Ovary (tissue), 9 donors: Measurements from ENCODE around the gene OTOP2. TPM values are rescaled to one million over a fixed set of nuclear protein-coding genes. Genes with fewer than 3 reads are reported as not detected.

Experiments
- DNase-seq, 5 donors: peaks; one replicate each; pipeline ENCODE4 v3.0.0-alpha.2; 2019 to 2020
- H3K27ac ChIP-seq, 2 donors: fragments of 200-600 bp; one replicate each; pipeline versions ENCODE4 v1.5.1 to v1.8.0; 2019 to 2022
- H3K27me3 ChIP-seq: fragments of 200-600 bp; one replicate; pipeline ENCODE4 v1.8.0; 2022
- H3K36me3 ChIP-seq: fragments of 200-600 bp; sonication (generic); one replicate; pipeline ENCODE4 v1.5.1; 2019
- H3K4me1 ChIP-seq: one replicate; pipeline ENCODE4 v1.8.1; 2013; ENCODE audit warnings: mild to moderate bottlenecking, moderate library complexity; ENCODE audit not compliant: insufficient read depth
- H3K4me3 ChIP-seq: fragments of 200-600 bp; sonication (generic); one replicate; pipeline ENCODE4 v1.5.1; 2017
- H3K9me3 ChIP-seq, 2 donors: fragments of 200-600 bp in 1 of 2; sonication (generic) in 1 of 2; one replicate each; pipeline versions ENCODE4 v1.5.1 to v1.8.1; 2013 to 2019; ENCODE audit warnings: mild to moderate bottlenecking in 1 of 2, moderate library complexity in 1 of 2
- CTCF ChIP-seq, 3 donors: fragments of 450-650 bp in 2 of 3; fragments of 200-600 bp in 1 of 3; IDR thresholded peaks; one replicate each; pipeline versions ENCODE4 v1.5.1 to v1.8.0; 2016 to 2022; ENCODE audit warnings: antibody characterized with exemption in 3 of 3, mild to moderate bottlenecking in 1 of 3
- EP300 ChIP-seq: sonication (generic); formaldehyde crosslinking; IDR thresholded peaks from one replicate; pipeline ENCODE4 v1.6.1; 2017; ENCODE audit warnings: antibody characterized with exemption
- POLR2A ChIP-seq: fragments of 450-650 bp; IDR thresholded peaks from one replicate; pipeline ENCODE4 v1.6.1; 2017; ENCODE audit warnings: antibody characterized with exemption, mild to moderate bottlenecking, moderate library complexity
- WGBS, 3 donors: extraction: QIAGEN DNeasy Blood & Tissue Kit in 1 of 3; methylation state at CpG; one replicate each; pipeline versions ENCODE4 v1.1.5 to v1.1.7; 2013 to 2017; 5-methylcytosine and 5-hydroxymethylcytosine counted together
- intact Hi-C, 4 donors: fragments of 100-400 bp; cut with DNase I; formaldehyde crosslinking; loops; one replicate each; pipeline versions ENCODE4 v1.11.0 to v1.15.1; 2022 to 2023
- polyA plus RNA-seq, 2 donors: library from polyadenylated mRNA; stranded (reverse); fragments of 200-250 nt in 1 of 2; fragments of 350-450 nt in 1 of 2; fragmentation: Illumina TruSeq in 1 of 2; extraction: RNeasy Lipid Tissue Mini Kit (QIAGEN cat#74804) in 1 of 2; gene quantifications; one replicate each; pipeline ENCODE4 v1.2.3, GENCODE V29; 2013 to 2014
- total RNA-seq, 7 donors: library from RNA; depleted of rRNA in 2 of 7; stranded (reverse); fragments of >200 nt in 2 of 7; fragmentation: NEBNext Ultra II Directional in 3 of 7; extraction: Animal tissue kit (Norgen Biotek cat#: 25700) in 3 of 7; gene quantifications; one replicate each; pipeline versions ENCODE4 v1.1.0 to v1.2.4, GENCODE V29; 2016 to 2023
- donor health status: DM: no; HTN: no; CAD: no; lungs with moderate emphysema.
- donor health status: DM: no; HTN: no; CAD: no.
- donor health status: Bipolar disorder and iron deficiency.
- donor health status: DM: yes; HTN: yes; CAD: no.
- donor health status: DM: no; HTN: no; CAD: no.
- donor health status: DM: yes; HTN: yes; CAD: no.

The OTOP2 gene
- total and polyA plus RNA-seq, 9 donors: not detected

GRCh38 chr17:74971069-74971841 is 47.2 kb downstream of the OTOP2 start:
- no peaks in the 10 kb centered on the region for H3K9me3 ChIP-seq
- WGBS, 3 donors: 85 to 87% (median 85%) methylated on average over 8 of the region's 8 CpGs
- no peak for DNase-seq
- no peaks in the 10 kb centered on the region for H3K36me3 ChIP-seq
- intact Hi-C loops: no loop called here
- TF ChIP-seq CTCF (IDR thresholded peaks at IDR 0.05) (no peak), POLR2A (no peak), EP300 (no peak)
- peaks cover 7% of the 10 kb centered on the region for H3K4me1 ChIP-seq
- H3K27me3 ChIP-seq: no peaks in the 10 kb centered on the region
- H3K27ac ChIP-seq: no peak overlapping the region
- H3K4me3 ChIP-seq: peak overlapping the region; percentile 44

- intact Hi-C loops: no loop called here
- Histone ChIP-seq H3K27me3 (no peaks in the 10 kb centered on the region), H3K27ac (no peak overlapping the region), H3K9me3 (no peaks in the 10 kb centered on the region), H3K36me3 (no peaks in the 10 kb centered on the region), H3K4me1 (peaks cover 7% of the 10 kb centered on the region), H3K4me3 (peak overlapping the region; percentile 44)
- 16 to 29% (median 25%) methylated on average over 9 of the region's 9 CpGs for WGBS, 3 donors
- TF ChIP-seq EP300: no peak
- DNase-seq: no peak
Observed at GRCh38 chr17:74971842-74972106, 47.7 kb downstream of the OTOP2 start.

GRCh38 chr17:74972107-74972972 is 48.3 kb downstream of the OTOP2 start, which contains the start of gene HID1:
Gene HID1 (minus strand): TSS chr17:74972759. CDS start chr17:74972656, 103 bp downstream.
- no peaks in the 10 kb centered on the region for H3K36me3 ChIP-seq
- peak; percentile 47 to 72 (median 64) for DNase-seq
- whole genome bisulfite sequencing, 3 donors: 1 to 2% (median 1%) methylated on average over 86 to 95 of the region's 95 CpGs
- no peaks in the 10 kb centered on the region for H3K9me3 ChIP-seq
- intact Hi-C loops: no loop called here
- no peaks in the 10 kb centered on the region for H3K27me3 ChIP-seq
- H3K4me1 ChIP-seq: peaks cover 7% of the 10 kb centered on the region
- H3K4me3 ChIP-seq: peak within 1 kb of the TSS; percentile 44
- no peak for TF ChIP-seq POLR2A
- TF ChIP-seq EP300: no peak
- no peak within 1 kb of the TSS for H3K27ac ChIP-seq

GRCh38 chr17:74972973-74973328 is 48.9 kb downstream of the OTOP2 start:
- 7 to 9% (median 8%) methylated on average over 17 of the region's 17 CpGs for WGBS, 3 donors
- Histone ChIP-seq H3K36me3 (no peaks in the 10 kb centered on the region), H3K27ac (no peak overlapping the region), H3K27me3 (no peaks in the 10 kb centered on the region), H3K4me3 (peak overlapping the region; percentile 44), H3K4me1 (peaks cover 7% of the 10 kb centered on the region), H3K9me3 (no peaks in the 10 kb centered on the region)
- DNase-seq: no peak
- TF ChIP-seq CTCF (IDR thresholded peaks at IDR 0.05) (no peak), POLR2A (no peak), EP300 (no peak)
- intact Hi-C loops: no loop called here

GRCh38 chr17:74975943-74976342 is 51.9 kb downstream of the OTOP2 start:
- Histone ChIP-seq H3K9me3 (no peaks in the 10 kb centered on the region), H3K27ac (no peak overlapping the region), H3K36me3 (no peaks in the 10 kb centered on the region), H3K4me3 (no peak overlapping the region), H3K4me1 (peaks cover 7% of the 10 kb centered on the region), H3K27me3 (no peaks in the 10 kb centered on the region)
- DNase-seq: no peak
- WGBS, 3 donors: 60 to 74% (median 70%) methylated on average over 4 of the region's 4 CpGs
- TF ChIP-seq POLR2A (no peak), CTCF (IDR thresholded peaks at IDR 0.05) (no peak), EP300 (no peak)
- intact Hi-C loops: no loop called here
